CD4-positive, alpha-beta T cell (primary cell): ENCODE measurements around the gene NNAT. TPM values are rescaled to one million over a fixed set of nuclear protein-coding genes. Genes with fewer than 3 reads are reported as not detected.

ENCODE experiments used
- ATAC-seq: fragments of 200-7000 bp; cut with Tn5 transposase; one replicate; pipeline ENCODE4 v1.10.0; 2022; ENCODE audit warnings: mild to moderate bottlenecking; ENCODE audit not compliant: poor library complexity
- CTCF ChIA-PET: fragments of 350-600 bp; sonication (Branson Sonifier 250); formaldehyde crosslinking; loops from one replicate; lab custom pipeline; 2021; ENCODE audit warnings: antibody characterized with exemption, inconsistent platforms; lab: Charles Lee
- POLR2A ChIA-PET: fragments of 350-600 bp; sonication (Branson Sonifier 250); formaldehyde crosslinking; loops from one replicate; lab custom pipeline; 2021; ENCODE audit warnings: antibody characterized with exemption, inconsistent platforms; lab: Charles Lee
- DNase-seq, 14 experiments: peaks; one replicate each; pipeline ENCODE4 v3.0.0-alpha.2; 2013 to 2020; ENCODE audit warnings: mixed read lengths in 2 of 14
- H3K27ac ChIP-seq, 2 donors: one replicate each; pipeline versions ENCODE4 v1.5.1 to v1.7.0; 2013; ENCODE audit warnings: low read length in 2 of 2, low read depth in 1 of 2, mild to moderate bottlenecking in 1 of 2
- H3K27me3 ChIP-seq, 2 experiments: 1 replicate in 1 of 2; 2 replicates in 1 of 2; pipeline versions ENCODE4 v1.6.1 to v1.7.0; 2013; ENCODE audit warnings: low read length in 2 of 2, control low read depth in 1 of 2, mild to moderate bottlenecking in 1 of 2, moderate library complexity in 1 of 2; ENCODE audit not compliant: insufficient read depth in 2 of 2, control insufficient read depth in 1 of 2
- H3K36me3 ChIP-seq: one replicate; pipeline ENCODE4 v1.6.1; 2013; ENCODE audit warnings: low read length, control low read depth; ENCODE audit not compliant: insufficient read depth
- H3K4me1 ChIP-seq: one replicate; pipeline ENCODE4 v1.6.1; 2013; ENCODE audit warnings: low read length, control low read depth; ENCODE audit not compliant: insufficient read depth
- H3K4me3 ChIP-seq: one replicate; pipeline ENCODE4 v1.5.1; 2013; ENCODE audit warnings: mild to moderate bottlenecking, low read length, moderate library complexity
- H3K9me3 ChIP-seq, 2 experiments: 1 replicate in 1 of 2; 2 replicates in 1 of 2; pipeline versions ENCODE4 v1.6.1 to v1.7.0; 2013; ENCODE audit warnings: low read length in 2 of 2, mild to moderate bottlenecking in 2 of 2, control low read depth in 1 of 2, moderate library complexity in 1 of 2; ENCODE audit not compliant: control insufficient read depth in 1 of 2, insufficient read depth in 1 of 2
- H3K27ac Mint-ChIP-seq: one replicate; pipeline ENCODE4 v1.8.0; 2020; ENCODE audit warnings: mixed read lengths
- H3K27me3 Mint-ChIP-seq: one replicate; pipeline ENCODE4 v1.8.0; 2021; ENCODE audit warnings: mixed read lengths
- H3K36me3 Mint-ChIP-seq: one replicate; pipeline ENCODE4 v1.8.0; 2021; ENCODE audit warnings: low read depth, mixed read lengths
- H3K4me1 Mint-ChIP-seq: one replicate; pipeline ENCODE4 v1.8.0; 2021; ENCODE audit warnings: low read depth, mixed read lengths
- H3K4me3 Mint-ChIP-seq: one replicate; pipeline ENCODE4 v1.8.0; 2020; ENCODE audit warnings: mild to moderate bottlenecking, mixed read lengths
- H3K9me3 Mint-ChIP-seq: one replicate; pipeline ENCODE4 v1.8.0; 2020; ENCODE audit warnings: mixed read lengths
- CTCF ChIP-seq: fragments of 200-600 bp; IDR thresholded peaks from one replicate; pipeline ENCODE4 v1.8.0; 2022; ENCODE audit warnings: antibody characterized with exemption, mild to moderate bottlenecking
- intact Hi-C, 2 experiments: fragments of 100-400 bp; cut with DNase I in 1 of 2; cut with micrococcal nuclease in 1 of 2; formaldehyde crosslinking; loops; one replicate each; pipeline versions ENCODE4 v1.15.1 to v1.9.0; 2023 to 2025; cut with DNase I, micrococcal nuclease
- total RNA-seq, 174 experiments: library from RNA in 2 of 174; stranded (reverse) in 2 of 174; gene quantifications; one replicate each; pipeline ENCODE4 v1.2.3 and lab custom pipeline; 2021 to 2026

The NNAT gene
- total RNA-seq, 2 experiments from 2014 or later, result not detected

- CTCF ChIA-PET, result interaction anchor here (1.5 to 1.9 kb wide), 2 partner anchors 336 to 340 kb away, joined by 4 to 5 read pairs; no protein-coding TSS in a partner anchor
- no peaks in the 10 kb centered on the region for H3K9me3 Mint-ChIP-seq
- peaks cover 14% of the 10 kb centered on the region for H3K4me1 Mint-ChIP-seq
- H3K9me3 ChIP-seq, result no peaks in the 10 kb centered on the region
- H3K27me3 Mint-ChIP-seq, result peaks cover 2% of the 10 kb centered on the region
- H3K4me1 ChIP-seq, result peaks cover 15% of the 10 kb centered on the region
- DNase-seq, result no peak
- no peak overlapping the region for H3K27ac ChIP-seq
- H3K4me3 ChIP-seq, result no peak overlapping the region
- POLR2A ChIA-PET, result no interaction called here
- TF ChIP-seq CTCF, result no peak
- intact Hi-C loops, result loop anchor here (5.0 to 10.0 kb wide), 2 partner anchors 140 to 527 kb away; no protein-coding TSS in a partner anchor
- no peak for ATAC-seq
- H3K36me3 ChIP-seq, result no peaks in the 10 kb centered on the region
- no peak overlapping the region for H3K27ac Mint-ChIP-seq
- peaks cover 8% of the 10 kb centered on the region for H3K36me3 Mint-ChIP-seq
- no peaks in the 10 kb centered on the region for H3K27me3 ChIP-seq
- no peak overlapping the region for H3K4me3 Mint-ChIP-seq
Observed at GRCh38 chr20:37531856-37532255, 10.8 kb downstream of the NNAT start.

GRCh38 chr20:37533154-37533715 lies 12.2 kb downstream of the NNAT start:
- Mint-ChIP-seq H3K27me3 (peaks cover 8% of the 10 kb centered on the region), H3K27ac (no peak overlapping the region), H3K4me1 (peaks cover 6% of the 10 kb centered on the region), H3K4me3 (no peak overlapping the region), H3K36me3 (no peaks in the 10 kb centered on the region), H3K9me3 (no peaks in the 10 kb centered on the region)
- H3K27ac ChIP-seq, result no peak overlapping the region
- H3K4me3 ChIP-seq, result no peak overlapping the region
- no peak for TF ChIP-seq CTCF
- intact Hi-C loops, result loop anchor here (5.0 to 10.0 kb wide), 2 partner anchors 141 to 528 kb away; no protein-coding TSS in a partner anchor
- CTCF ChIA-PET, result interaction anchor here (1.5 to 2.2 kb wide), 3 partner anchors 148 to 341 kb away, joined by 4 to 7 read pairs (median 5); no protein-coding TSS in a partner anchor
- DNase-seq (no peak), ATAC-seq (no peak)
- no peaks in the 10 kb centered on the region for H3K27me3 ChIP-seq
- POLR2A ChIA-PET, result no interaction called here
- H3K36me3 ChIP-seq, result no peaks in the 10 kb centered on the region
- H3K4me1 ChIP-seq, result peaks cover 8% of the 10 kb centered on the region
- no peaks in the 10 kb centered on the region for H3K9me3 ChIP-seq

GRCh38 chr20:37534401-37535157 lies 13.5 kb downstream of the NNAT start:
- Histone ChIP-seq H3K4me3 (no peak overlapping the region), H3K4me1 (no peaks in the 10 kb centered on the region), H3K27me3 (no peaks in the 10 kb centered on the region), H3K36me3 (no peaks in the 10 kb centered on the region), H3K27ac (no peak overlapping the region), H3K9me3 (no peaks in the 10 kb centered on the region)
- Mint-ChIP-seq H3K27me3 (peaks cover 19% of the 10 kb centered on the region), H3K9me3 (no peaks in the 10 kb centered on the region), H3K4me3 (peak overlapping the region; percentile 1), H3K4me1 (no peaks in the 10 kb centered on the region), H3K36me3 (no peaks in the 10 kb centered on the region), H3K27ac (no peak overlapping the region)
- CTCF ChIA-PET, result interaction anchor here (2.2 kb wide), 1 partner anchor 150 kb away, joined by 7 read pairs; no protein-coding TSS in a partner anchor
- POLR2A ChIA-PET, result interaction anchor here (1.1 to 1.6 kb wide), 2 partner anchors 151 to 339 kb away, joined by 3 to 5 read pairs; no protein-coding TSS in a partner anchor
- peak in 9 of 14 experiments; percentile 12 to 84 (median 34) for DNase-seq
- intact Hi-C loops, result loop anchor here (1.0 to 10.0 kb wide), 6 partner anchors 142 to 530 kb away; no protein-coding TSS in a partner anchor
- TF ChIP-seq CTCF, result peak; percentile 89
- ATAC-seq, result peak; percentile 92
